ENCODE results near the gene KCNK5.

KCNK5 gene

GRCh38 chr6:39243809-39244208, 14.5 kb upstream of the KCNK5 start:
- FAIRE-seq = no peak
- no peak for DNase-seq (ENCODE audit: low spot score)

DNA sequence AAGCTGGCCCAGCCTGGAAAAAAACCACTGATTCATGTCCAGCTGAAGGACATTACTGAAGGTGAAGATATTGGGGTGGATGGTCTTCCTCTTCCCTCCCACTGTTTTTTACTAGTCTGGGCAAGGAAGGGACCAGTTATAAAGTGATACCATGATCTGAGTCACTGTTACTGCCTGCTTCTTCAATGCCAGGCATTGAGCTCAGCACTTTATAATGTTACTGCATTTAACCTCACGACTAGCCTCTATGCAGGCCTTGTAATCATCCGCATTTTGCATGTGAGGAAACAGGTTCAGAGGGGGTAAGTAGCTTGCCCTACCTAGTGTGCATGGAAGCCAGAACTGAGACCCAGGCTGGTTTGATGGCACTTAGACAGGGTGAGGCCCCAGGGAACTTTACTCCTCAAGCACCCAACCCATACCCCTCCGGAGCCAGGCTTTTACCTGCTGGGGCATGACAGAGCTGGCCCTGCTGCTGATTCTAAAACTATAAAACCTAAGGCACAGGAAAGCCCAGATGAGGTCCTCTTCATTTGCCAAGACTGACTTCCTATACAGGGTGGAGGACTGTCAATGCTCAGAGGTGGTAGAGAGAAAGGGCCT, 11.0 kb upstream of the KCNK5 start:
- DNase-seq (ENCODE audit: low spot score) (no peak), FAIRE-seq (no peak)

- DNase-seq (ENCODE audit: low spot score) (no peak), FAIRE-seq (no peak)
These were observed 10.4 kb upstream of the KCNK5 start for GRCh38 chr6:39239527-39240154.

- FAIRE-seq (no peak), DNase-seq (ENCODE audit: low spot score) (no peak)
These were observed 7.5 kb upstream of the KCNK5 start for GRCh38 chr6:39236742-39237141.

DNA sequence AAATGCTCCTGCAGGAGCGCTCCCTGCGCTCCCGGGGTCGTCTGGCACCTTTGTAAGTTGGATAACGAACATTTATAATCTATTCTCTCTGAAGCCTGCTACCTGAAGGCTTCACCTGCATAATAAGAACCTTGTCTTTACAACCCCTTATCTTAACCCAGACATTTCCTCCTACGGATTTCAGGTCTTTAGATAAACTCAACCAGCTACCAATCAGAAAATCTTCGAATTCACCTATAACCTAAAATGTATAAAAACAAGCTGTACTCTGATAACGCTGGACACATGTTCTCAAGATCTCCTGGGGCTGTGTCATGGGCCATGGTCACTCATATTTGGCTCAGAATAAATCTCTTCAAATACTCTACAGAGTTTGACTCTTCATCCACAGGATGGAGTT, 4.1 kb upstream of the KCNK5 start:
- FAIRE-seq = no peak

DNA sequence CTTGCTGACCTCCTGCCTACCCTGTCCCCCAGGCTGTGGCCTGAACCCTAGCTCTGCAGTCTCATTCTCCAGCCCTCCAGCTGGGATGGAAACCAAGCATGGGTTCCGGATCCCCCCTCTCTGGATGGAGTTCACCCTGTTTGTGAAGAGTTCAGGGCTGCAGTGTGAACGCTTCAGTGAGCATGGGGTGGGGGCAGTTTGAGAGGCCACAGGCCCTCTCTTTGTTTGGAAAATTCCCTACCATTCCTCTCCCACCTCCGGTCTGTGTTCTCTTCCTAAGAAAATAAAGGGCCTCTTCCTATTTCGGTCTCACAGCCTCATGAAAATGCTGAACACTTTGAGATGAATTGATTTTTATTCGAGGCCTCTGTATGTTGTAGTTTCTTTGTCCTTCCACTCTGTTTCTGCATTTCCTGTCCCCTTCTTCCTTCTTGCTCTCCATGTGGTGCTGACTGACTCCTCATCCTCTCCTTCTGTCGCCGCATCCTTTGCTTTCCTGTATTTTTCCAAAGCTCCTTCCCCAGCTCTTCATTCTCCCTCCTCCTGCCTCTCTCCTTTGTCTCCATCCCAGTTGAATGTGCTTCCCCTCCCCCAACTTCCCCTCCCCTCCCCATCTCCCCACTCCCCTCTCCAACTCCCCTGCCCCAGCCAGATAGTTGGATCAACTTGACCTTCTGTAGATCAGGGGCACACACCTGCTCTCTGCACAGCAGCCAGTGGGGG, 2.4 kb upstream of the KCNK5 start:
- FAIRE-seq = no peak
- DNase-seq (ENCODE audit: low spot score) = no peak

More for the DNA sequence above, 4.1 kb upstream of the KCNK5 start:
- no peak for DNase-seq (ENCODE audit: low spot score)

GRCh38 chr6:39230654-39231035, 1.4 kb upstream of the KCNK5 start:
- no peak for FAIRE-seq

DNA sequence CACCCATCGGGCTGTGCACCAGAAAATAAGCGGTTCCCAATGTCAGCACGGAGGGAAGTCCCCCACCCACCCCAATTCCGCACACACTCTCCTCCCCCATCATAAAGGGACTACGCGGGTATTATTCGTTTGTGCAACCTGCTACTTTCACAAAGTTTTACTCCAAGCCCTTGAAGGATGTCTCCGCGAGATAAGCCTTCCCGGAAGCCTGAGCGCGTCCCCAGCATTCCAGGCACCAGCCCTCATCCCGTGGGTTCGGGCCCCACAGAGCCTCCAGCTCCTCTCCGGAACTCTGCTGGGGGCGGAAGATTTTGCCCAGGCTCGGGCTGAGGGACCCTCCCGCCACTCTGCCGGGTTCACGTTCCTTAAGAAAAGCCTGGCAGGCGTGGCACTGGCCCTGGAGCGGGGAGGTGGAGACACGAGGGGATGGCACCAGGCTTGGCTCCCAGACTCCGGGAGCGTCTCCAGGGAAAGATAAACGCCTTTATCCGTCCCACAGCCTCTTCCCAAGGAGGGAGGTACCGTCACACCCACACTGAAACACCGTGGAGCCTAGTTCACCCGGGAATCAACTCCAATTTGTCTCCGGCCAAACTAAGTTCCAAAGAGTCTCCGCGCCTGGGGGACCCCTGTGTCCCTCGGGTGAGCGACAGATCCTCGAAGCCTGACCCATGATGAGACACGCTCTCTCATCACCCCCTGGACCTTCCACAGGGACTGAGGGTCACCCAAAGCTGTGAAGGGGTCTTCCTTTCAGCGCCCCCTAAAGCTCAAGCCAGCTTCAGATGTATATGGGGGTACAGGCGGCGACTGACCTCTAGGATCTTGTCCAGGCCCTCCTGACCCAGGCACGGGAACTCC, 934 bp downstream of the KCNK5 start:
- DNase-seq (ENCODE audit: low spot score) = no peak
- no peak for FAIRE-seq

More at GRCh38 chr6:39230654-39231035, 1.4 kb upstream of the KCNK5 start:
- no peak for DNase-seq (ENCODE audit: low spot score)

GRCh38 chr6:39227476-39227875, 1.8 kb downstream of the KCNK5 start:
- FAIRE-seq = no peak
- DNase-seq (ENCODE audit: low spot score) = no peak

DNA sequence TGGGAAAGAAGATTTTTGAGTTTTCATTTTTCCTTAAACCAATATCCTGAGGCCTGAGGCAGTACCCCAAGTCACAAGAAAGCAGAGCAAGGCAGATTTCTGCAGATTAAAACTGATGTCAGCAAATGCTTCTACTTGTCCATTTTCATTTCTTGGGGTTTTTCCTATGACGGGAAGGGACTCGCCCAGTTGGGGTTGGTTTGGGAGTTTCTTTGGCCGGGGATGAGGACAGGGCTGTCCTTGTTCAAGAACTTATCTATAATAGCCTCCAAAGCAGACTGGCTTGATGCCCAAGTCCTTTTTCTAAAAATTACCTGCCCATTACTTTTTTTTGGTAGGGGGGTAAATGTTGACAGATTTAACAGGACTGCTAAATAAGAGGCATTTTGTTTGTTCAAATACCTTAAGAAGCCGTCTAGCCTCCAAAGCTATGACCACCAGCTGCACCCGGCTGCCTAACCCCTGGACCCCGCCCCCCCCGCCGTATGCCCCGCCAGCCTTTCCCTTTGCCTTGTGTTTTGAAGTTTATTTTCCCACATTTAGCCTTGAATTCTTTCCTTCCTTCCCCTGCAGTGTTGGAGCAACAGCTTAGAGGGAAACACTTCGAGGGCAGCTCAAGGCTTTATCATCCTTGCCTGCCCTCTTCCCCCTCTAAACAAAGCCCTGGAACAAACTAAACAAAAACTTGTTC, 2.5 kb downstream of the KCNK5 start:
- no peak for FAIRE-seq
- DNase-seq (ENCODE audit: low spot score) = no peak

- no peak for FAIRE-seq
These were observed 3.3 kb downstream of the KCNK5 start for GRCh38 chr6:39225946-39226437.

DNA sequence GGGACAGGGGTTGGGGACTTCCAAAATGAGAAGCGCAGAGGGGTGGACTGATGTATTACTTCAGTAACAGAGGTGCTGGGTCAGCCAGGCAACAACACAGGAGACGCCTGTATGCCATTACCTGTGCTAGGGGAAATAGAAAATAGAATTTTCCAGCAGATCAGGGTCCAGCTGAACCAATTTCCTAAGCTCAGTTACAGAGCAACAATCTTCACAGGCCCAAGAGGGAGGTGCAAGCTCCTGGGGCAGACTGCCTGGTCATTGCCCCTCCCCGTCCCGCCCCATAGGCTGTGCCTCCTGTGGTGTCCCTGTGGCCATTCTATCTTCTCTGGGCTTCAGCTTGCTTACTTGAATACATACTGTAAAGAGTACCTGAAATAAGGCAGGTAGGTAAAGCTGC, 3.7 kb downstream of the KCNK5 start:
- DNase-seq (ENCODE audit: low spot score) = no peak

More at GRCh38 chr6:39225946-39226437, 3.3 kb downstream of the KCNK5 start:
- DNase-seq (ENCODE audit: low spot score) = no peak

GRCh38 chr6:39224523-39225182, 4.6 kb downstream of the KCNK5 start:
- DNase-seq (ENCODE audit: low spot score) (no peak), FAIRE-seq (no peak)

More for the DNA sequence above, 3.7 kb downstream of the KCNK5 start:
- FAIRE-seq = no peak

GRCh38 chr6:39224011-39224410, 5.3 kb downstream of the KCNK5 start:
- FAIRE-seq (no peak), DNase-seq (ENCODE audit: low spot score) (no peak)

DNA sequence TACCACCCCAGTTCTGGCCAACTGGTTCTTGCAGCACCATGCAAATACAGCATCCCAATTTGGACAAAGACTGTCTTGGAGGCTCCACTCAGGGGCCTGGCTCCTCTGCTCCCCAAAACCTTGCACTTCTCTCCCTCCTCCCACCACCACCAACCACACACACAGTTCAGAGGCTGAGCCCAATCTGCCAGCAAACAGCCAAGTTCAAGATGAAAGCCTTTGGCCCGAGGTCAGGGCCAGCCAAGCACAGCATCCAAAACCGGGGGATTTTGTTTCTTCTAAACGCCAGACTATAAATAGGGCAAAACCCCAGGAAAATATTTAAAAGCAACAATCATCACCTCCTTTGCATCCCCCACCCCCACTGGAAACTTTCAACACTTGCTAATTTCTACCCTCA, 5.7 kb downstream of the KCNK5 start:
- FAIRE-seq (no peak), DNase-seq (ENCODE audit: low spot score) (no peak)

- FAIRE-seq (no peak), DNase-seq (ENCODE audit: low spot score) (no peak)
These were observed 6.2 kb downstream of the KCNK5 start for GRCh38 chr6:39223061-39223460.

DNA sequence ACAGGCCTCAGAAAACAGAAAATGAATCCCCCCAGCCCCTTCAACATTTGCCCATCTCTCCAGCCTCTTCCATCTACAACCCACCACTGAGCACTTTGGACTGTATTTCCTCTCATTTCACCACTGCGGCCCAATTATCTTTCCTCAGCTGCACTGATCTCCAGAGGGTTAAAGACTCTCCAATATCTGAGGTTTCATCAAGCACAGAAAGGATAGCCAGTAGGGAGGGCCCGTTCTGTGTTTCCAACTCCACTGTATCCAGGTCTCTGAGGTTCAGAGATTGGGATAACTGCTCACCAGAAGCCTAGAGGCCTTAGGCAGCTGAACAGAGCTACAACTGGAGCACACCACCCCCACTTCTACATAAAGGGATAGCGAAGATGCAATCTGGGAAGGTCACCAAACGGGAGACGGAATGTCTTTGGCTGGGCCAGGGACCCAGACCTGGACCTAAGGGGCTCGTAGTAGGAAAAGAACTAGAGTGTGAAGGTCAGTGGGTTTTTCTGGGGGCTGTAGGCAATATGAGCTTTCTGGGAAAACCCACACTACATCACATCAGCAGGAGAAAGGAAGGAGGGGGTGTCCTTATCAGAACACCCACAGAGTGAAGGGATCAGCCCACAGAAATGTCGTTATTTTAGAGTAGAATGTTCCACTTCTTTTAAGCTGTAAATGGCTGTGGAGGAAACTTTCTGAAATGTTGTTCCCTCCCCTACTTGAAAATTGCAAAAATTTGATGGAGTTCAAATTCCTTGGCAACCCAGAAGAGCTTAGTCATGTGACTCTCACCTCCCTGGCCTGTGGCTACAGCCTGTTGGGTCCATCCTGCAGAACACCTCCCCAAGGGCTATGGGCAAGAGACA, 7.3 kb downstream of the KCNK5 start:
- DNase-seq (ENCODE audit: low spot score) = no peak
- no peak for FAIRE-seq

DNA sequence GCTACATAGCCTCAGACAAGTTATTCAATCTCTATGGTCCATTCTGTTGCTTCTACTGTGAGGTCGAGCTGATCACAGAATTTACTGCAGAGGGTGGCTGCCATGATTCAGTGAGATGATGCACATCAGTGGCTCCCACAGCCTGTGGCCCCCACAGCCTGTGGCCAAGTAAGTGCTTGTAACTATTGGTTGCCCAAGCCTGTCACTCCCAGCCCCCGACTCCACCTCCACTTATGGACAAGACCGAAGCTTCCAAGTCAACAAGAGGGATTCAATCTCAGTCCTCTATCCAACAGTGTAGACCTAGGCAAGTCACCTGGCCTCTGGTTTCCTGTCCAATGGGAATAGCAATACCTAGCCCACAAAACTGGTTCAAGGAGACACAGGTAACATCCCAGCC, 8.2 kb downstream of the KCNK5 start:
- FAIRE-seq (no peak), DNase-seq (ENCODE audit: low spot score) (no peak)

DNA sequence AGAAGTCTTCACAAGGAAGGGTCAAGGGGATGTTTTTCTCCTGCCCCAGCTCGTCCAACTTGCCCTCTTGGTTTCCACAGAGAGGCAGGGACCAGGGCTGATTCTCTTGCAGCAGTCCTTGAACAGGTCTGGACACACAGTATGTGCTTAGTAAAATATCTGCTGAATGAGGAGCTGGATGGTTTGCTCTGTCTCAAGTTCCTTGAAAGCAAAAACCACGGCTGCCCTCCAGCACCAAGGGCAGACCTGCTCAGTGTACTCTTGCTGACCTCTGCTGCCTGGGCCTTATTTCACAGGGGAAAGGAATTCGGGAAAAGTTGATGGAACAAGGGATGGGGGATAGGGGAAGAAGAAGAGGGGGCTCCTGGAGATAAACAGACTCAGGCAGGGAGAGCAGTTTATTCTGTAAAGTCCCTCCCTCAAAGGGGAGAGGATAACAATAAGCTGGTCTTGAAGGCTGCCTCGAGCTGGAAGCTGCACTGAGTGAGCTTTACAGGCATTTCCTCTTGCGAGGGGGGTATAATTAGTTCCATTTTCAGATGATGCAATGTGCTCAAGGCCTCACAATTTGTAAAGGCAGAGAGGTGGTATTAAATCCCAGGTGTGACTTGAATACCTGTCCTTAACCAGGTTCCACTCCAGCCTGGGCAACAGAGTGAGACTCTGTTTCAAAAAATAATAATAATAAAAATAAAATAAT, 10.3 kb downstream of the KCNK5 start:
- DNase-seq (ENCODE audit: low spot score) (no peak), FAIRE-seq (no peak)

All from RCC 7860 (cell line).